GM19025 (cell line): Measurements from ENCODE around the gene ZNF423.

Experiments
- ATAC-seq: cut with Tn5 transposase; IDR thresholded peaks from one replicate; pipeline ENCODE4 v1.9.1; 2021; ENCODE audit warnings: mild to moderate bottlenecking, low read depth, moderate library complexity; ENCODE audit not compliant: unreplicated experiment

ZNF423 gene

DNA sequence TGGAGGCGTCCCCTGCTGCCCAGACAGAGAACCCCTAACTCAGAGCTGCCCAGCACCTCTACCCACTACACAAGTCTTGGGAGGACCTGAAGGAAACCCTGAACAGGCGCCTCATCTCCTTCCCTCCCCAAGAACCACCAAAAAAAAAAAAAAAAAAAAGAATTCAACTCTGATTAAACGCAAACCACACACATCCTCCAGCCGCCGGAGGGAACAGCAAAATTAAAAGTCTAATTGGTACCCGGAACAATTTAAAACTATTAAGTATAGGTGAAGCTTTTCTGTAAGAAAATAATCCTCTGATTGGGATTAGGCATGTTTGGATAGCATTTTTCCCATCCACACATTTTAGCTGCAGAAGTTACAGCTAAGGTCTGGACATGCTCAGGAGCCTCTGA lies 202.7 kb downstream of the ZNF423 start:
- no peak for ATAC-seq

DNA sequence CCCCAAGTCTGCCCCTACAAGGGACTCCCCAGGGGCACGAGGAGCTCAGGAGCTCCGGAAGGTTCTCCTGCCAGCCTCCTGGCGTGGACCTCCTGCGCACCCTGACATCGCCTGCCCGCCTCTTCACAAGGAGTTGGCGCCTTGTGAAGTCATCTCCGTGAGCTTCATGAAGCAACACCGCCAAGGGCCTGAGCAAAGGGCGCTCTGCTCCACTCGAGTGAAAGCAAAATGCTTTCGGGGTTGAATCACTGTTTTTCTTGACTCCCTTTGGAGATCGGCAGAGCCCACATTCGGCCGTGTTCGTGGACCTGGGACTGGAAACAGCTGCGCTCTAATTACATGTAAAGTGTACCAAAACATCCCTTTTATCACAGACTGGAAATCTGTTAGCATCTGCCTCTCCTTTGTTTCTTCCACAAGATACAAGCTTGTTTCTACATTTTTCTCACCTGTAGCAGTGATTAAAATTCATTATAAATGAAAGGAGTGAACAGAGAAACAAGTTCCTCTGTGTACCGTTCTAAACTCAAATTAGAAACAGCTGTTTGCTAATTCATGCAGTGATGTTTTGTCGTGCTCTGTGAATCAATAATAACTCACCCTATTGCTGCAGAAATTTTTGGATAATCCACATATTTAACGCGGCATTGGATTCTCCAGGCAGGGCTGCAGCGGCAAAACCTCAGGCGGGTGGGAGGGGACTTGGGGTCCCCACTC lies 203.3 kb downstream of the ZNF423 start:
- ATAC-seq, result no peak

DNA sequence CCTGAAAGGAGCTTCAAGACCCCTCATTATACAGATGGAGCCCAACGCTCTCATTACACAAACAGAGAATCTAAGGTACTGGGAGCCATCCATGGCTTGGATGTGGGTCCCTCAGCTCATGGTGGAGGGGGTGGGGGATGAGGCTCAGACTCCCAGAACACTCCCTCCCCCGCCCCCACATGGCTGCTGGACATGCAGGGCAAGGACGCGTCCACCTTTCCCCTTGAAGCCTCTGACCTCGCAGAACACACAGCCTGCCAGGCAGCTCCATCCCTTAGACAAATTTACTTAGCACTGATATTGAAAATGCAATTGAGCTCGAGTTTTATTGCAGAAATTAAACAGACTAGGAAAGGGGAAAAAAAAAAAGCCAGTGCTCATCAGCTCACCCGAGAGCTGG lies 203.9 kb downstream of the ZNF423 start:
- ATAC-seq, result no peak

DNA sequence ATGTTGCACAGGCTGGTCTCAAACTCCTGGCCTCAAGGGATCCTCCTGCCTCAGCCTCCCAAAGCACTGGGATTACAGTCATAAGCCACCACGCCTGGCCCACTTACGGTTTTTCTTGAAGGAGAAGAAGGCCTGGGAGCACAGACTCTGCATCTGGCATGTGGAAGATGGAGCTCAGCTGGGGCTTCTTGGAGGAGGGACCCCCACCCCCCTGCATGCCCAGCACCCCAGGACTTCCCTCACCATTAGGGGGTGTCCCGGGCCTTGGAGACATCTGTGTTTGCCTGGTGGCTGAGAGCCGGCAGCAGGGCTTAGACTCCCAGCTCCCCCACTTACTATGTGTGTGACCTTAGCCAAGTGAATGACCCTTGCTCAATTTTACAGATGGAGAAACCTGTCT lies 204.7 kb downstream of the ZNF423 start:
- no peak for ATAC-seq

DNA sequence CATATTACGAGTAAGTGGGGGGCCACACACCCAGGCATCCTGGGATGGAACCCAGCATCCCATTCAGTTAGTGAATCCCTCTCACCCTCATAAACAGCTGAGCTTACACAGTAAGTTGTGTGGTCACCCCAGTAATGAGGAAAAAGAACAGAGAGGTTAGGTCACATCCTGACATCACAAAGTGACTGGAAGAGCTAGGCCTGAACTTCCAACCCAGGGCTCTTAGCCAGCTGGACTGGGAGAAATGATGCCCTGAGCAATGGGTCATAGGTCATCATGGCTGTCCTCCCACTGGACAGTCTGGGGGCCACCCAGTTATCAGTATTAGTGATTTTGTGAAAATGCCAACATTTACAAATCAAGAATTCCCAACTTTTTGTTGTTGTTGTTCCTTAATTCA lies 205.3 kb downstream of the ZNF423 start:
- ATAC-seq, result no peak

DNA sequence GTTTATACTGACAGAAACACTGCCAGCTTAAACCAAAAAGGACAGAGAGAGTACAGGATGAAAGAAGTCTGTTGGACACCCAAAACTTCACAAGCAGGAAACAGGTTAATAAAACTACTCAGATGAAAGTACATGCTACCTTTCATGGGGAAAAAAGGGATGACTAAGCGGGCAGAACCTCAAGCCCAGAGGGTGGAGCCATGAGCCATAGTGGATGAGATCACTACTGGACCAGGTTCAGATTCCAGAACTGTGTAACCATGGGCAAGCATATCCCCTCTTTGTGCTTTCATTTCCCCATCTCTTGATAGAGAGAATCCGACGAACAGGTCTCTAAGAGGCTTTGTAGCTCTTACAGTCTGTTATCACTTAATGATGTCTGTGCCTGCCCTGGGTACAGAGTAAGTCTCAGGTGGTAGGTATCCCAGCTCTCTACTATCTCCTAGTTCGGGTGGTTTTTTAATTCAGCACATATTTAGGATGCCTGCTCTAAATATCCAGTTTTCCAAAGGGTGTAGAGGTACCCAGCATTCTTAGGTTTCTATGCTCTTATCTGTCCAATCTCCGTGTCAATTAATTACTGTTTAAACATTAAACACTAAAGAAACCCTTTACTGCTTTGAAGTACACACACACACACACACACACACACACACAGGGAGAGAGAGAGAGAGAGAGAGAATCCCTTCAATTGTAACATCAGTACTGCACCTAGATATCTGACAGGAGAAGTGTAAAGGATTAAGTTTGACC lies 206.7 kb downstream of the ZNF423 start:
- no peak for ATAC-seq

DNA sequence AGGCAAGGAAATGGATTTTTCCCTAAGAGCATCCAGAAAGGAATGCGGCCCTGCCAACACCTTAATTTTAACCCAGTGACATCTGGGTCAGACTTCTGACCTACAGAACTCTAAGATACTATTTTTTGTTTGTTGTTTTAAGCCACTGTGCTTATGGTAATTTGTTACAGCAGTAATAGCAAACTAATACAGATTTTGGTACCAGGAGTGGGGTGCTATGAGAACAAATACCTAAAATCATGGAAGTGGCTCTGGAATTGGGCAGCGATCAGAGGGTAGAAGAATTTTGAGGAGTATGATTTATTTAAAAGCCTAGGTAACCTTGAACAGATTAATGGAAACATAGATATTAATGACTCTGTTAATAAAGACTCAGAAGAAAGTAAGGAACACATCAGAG lies 208.2 kb downstream of the ZNF423 start:
- ATAC-seq, result no peak

DNA sequence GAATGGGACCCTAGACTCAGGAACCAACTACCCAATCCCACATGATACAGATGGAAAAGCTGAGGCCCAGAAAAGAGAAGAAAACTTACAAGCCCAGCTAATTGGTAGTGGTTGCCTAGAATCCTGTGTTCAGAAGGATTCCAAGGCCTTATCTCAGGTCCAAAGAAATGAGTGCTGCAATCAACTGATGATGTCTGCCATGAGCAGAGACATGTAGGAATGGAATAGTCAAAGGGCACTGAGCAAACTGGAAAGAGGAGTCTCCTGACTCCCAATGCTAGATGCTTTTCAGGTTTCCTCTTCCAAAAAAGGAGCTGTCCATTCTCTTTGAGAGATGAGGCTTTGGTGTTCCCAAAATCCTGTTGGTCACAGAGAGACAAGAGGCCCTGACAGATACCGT lies 210.6 kb downstream of the ZNF423 start:
- ATAC-seq, result no peak

DNA sequence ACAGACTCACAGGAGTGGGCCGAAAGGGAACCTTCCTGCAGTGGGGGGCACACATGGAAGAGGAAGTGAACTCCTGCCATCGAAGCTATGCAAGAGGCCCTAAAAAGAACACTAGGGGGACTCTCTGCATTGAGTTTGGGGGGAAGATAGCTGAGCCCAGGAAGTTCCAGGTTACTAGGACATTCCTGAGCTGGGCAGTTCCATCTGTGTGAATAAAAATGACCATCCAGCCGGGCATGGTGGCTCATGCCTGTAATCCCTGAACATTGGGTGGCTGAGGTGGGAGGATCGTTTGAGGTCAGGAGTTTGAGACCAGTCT lies 211.8 kb downstream of the ZNF423 start:
- ATAC-seq, result no peak

DNA sequence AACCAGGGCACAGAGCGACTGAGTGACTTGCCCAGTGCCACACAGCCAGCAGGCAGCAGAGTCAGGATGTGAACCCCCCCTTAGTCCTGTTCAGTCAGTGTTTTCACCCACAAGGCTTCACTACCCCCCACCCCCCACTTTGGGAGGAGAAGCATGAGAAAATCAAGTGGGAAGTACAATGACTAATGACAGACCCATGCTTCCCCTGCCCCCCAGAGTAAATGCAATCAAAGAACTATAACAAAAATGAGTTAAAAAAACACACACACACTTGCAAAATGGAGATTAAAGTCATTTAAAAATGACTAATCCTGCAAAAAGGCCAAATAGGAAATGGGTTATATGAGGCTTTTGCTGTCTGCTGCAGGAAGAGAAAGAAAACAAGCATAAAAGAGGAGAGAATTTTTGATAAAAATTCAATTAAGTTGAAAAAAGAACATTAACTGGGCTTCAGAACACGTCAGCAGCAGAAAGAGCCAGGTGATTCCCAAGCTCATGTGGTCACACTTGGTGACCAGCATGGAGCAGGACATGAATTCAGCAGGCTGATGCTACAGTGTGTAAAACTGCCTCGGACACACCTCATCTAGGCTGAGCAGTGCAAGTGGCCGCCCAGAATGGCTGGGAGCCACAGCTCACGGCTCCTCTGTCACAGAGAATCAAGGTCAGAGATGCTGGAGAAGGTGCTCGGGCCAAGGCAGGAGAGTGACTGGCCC lies 212.3 kb downstream of the ZNF423 start:
- no peak for ATAC-seq

DNA sequence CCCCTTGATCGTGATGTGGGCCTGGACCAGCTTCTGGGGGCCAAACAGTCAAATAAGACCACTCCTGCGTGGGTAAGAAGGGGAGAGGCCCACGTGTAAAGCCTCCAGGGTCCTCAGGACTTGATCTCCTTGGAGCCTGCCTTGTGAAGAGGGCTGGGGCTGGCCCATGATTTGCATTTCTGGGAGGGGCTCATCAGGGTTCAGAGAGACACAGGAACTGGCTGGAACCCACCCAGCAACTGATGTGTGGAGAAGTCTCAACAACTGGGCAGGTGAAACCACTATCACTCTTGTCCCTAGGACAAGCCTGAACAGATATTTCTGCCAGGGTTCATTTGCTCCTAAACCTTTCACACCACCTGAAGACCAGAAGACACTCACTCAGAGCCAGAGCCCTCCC lies 214.7 kb downstream of the ZNF423 start:
- no peak for ATAC-seq

DNA sequence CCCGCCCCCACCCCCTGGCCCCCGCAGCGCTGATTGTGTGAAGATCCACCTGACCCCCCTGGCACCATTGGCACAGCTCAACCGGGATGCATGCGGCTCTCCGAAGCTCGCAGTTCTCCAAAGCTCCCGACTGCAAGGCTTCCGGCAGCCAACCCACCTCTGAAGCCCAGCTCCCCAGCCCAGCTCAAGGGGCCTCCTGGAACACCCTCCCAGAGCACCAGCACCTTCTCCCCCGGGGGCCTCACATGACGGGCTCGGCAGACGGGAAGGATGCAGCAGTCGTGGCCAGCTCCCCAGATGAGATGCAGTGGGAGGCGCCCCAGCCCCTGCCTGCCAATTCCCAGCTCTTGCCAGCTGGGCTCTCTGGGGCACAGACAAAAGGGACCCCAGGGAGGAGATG lies 215.3 kb downstream of the ZNF423 start:
- no peak for ATAC-seq

DNA sequence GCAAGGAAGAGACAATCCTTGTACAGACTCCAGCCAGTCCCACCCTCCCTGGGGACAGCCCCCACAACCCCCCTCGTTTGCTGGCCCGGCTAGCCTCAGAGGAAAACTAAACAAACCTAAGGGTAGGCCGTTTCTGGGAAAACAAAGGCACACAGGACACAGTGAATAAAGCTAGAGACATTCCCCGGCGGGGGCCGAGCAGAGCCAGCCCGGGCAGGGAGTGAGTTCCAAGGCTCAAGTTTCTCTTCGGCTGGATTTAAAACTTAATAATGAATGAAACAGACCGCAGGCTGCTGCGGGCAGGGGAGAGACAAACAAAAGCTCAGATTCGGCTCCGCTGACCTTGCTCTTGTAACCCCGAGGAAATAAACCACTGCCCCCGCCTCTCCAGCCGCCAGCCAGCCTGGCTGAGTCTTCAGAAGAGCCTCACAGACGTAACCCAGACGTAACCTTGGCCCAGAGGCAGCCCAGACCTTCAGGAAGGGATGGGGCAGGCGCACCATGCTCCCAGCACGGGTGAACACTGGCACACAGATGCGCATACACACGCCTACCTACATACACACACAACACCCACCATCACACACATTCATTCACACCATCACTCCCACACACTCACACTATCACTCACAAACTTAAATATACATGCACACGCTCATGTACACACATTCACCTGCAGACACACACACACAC lies 216.0 kb downstream of the ZNF423 start:
- no peak for ATAC-seq

DNA sequence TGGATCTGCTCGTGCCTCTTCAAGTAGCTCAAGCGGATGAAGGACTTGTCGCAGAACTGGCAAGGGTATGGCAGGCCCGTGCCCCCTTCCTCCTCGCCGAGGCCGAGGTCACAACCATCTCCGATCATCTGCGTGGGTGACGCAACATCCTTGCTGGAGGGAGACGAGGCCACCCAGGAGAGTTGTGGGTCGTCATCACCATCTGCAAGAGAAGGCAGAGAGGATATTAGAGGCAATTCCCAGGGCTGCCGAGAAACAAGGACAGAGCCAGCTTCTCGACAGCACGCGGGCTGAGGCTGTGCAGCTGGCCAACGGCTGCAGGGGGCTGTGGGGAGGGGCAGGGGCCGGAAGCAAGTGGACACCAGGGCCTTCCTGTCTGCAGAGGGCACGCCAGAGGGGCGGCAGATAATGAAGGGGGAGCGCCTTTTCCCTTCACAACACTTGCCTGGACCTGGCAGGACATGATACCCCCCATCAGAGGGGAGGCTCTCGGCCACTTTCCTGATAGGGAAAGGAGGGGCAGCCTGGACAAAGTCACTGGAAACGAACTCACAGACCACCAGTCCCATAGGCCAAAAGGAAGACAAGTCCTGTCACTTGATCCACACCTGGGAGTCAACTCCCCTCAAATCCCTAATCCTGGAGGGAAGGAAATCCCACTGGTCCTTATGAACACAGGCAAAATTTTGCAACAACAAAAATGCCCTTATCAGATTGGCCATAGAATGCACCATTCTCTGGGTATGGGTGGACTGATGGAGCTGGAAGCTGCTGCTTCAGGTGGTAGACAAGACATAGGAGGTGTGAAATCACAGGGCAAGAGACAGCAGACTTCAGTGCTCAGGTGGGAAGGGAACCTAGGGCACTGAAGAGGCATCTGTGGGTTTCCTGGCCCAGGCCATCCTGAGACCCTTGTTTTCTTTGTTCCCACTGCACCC lies 217.0 kb downstream of the ZNF423 start:
- ATAC-seq, result no peak

DNA sequence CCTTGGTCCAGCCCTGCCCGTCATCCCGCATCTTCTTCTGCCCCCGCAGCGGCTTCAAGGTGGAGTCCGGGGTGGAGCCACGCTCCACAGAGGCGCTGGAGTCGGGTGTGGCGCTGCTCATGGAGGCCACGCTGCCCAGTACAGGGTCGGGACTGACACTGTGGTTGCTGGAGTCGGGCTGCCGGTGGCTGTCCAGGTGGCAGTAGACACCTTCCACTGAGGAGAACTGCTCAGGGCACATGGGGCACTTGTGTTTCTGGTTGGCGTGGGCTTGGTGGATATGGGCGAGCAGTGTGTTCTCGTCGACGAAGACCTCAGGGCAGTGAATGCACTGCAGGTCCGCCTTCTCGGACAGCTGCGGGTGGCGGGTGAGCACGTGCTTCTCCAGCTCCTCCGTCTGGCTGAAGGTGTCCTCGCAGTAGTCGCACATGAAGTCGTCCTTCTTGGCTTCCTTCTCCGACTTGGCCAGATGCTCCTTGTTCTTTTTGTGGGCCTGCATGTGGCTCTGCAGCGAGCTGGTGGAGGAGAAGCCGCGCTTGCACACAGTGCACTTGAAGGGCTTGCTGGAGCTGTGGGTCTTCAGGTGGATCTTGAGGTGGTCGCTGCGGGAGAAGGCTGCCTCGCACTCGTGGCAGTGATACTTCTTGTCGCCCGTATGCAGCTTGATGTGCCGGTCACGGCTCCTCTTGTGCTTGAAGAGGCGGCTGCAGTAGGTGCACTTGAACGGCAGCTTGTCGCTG lies 217.8 kb downstream of the ZNF423 start:
- no peak for ATAC-seq

DNA sequence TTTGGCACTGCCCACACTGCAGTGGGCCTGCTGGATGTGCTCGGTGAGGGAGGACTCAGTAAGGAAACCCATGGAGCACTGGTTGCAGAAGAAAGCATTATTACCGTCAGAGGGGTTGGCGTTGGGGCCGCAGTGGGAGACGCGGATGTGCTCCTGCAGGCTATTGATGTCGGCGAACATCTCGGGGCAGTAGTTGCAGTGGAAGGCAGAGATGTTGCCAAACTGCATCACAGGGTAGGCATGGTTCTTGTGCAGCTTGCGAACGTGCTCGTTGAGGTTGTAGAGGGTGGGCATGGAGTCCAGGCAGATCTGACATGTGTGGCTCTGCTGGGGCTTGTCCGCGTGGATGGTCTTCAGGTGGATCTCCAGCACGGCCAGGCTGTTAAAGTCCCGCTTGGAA lies 218.4 kb downstream of the ZNF423 start:
- ATAC-seq, result no peak

DNA sequence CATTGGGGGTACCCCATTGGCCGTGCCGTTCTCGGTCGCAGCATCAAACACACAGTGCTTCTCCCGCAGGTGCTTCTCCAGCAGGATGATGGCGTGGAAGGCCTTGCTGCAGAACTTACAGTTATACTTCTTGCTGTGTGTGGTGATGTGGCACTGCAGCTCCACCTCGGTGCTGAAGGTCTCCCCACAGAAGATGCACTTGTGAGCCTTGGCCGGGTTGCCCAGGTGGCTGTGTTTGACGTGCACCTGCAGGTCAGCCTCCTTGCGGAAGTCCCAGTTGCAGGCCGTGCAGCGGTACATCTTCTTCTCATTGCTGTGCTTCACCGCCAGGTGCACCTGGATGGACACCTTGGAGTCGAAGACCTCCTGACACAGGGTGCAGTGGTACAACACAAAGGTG lies 219.3 kb downstream of the ZNF423 start:
- ATAC-seq, result no peak

DNA sequence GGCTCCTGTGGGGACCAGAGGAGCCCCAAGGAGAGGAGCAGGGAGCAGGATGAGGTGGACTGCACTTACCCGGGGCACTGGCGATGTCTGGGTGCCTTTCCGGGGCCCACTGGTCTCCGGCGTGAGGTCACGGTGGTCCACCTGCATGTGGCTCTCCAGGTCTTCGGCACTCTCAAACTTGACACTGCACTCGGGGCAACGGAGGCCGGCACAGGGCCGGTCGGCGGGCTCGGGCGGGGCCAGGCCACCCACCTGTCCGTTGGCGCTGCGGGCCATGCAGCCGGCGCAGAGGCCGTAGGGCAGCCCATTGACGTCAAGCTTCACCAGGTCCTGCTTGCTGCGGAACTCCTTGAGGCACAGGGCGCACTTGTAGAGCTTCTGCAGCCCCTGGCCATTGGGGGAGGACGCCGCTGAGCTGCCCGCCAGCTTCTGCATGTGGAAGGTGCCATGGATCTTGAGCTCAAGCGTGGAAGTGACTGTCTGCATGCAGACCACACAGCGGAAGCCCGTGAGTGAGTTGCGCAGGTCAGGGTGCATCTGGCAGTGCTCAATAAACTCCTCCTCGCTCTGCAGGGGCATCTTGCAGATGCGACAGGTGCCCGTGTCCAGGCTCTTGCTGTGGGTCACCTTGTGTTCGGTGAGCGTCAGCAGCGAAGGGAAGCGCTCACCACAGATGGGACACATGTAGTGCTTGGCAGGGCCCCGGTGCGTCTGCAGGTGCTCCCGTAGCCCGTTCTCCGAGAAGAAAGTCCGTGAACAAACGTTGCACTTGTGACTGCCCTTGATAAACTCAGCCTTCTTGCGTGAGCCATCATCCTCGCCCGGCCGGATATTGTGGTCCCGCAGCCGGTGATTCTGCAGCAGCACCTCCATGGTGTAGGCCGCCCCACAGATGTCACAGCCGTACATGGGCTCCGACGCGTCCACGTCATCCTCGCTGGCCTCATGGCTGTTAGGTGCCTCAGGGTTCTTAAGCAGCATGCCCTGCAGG lies 220.0 kb downstream of the ZNF423 start:
- ATAC-seq, result no peak
